Osteocyte (in vitro differentiated cells): ENCODE measurements around the gene GPBP1L1. TPM values are rescaled to one million over a fixed set of nuclear protein-coding genes. Genes with fewer than 3 reads are reported as not detected.

Experiments
- DNase-seq: peaks from one replicate; pipeline ENCODE4 v3.0.0; 2021; ENCODE audit warnings: mixed read lengths; ENCODE audit not compliant: unreplicated experiment; ENCODE audit errors: extremely low spot score
- H3K27ac Mint-ChIP-seq: one replicate; pipeline ENCODE4 v1.8.0; 2021; ENCODE audit warnings: mild to moderate bottlenecking, mixed read lengths; ENCODE audit not compliant: unreplicated experiment
- H3K27me3 Mint-ChIP-seq: one replicate; pipeline ENCODE4 v1.8.0; 2021; ENCODE audit warnings: mixed read lengths; ENCODE audit not compliant: unreplicated experiment
- H3K36me3 Mint-ChIP-seq: one replicate; pipeline ENCODE4 v1.8.0; 2021; ENCODE audit warnings: mixed read lengths; ENCODE audit not compliant: unreplicated experiment
- H3K4me1 Mint-ChIP-seq: one replicate; pipeline ENCODE4 v1.8.0; 2021; ENCODE audit warnings: mixed read lengths; ENCODE audit not compliant: unreplicated experiment
- H3K4me3 Mint-ChIP-seq: one replicate; pipeline ENCODE4 v1.8.0; 2021; ENCODE audit warnings: mild to moderate bottlenecking, moderate library complexity, mixed read lengths; ENCODE audit not compliant: unreplicated experiment
- H3K9me3 Mint-ChIP-seq: one replicate; pipeline ENCODE4 v1.8.0; 2021; ENCODE audit warnings: mixed read lengths; ENCODE audit not compliant: unreplicated experiment
- total RNA-seq: library from RNA; stranded (reverse); gene quantifications from 2 replicates; pipeline ENCODE4 v1.2.1, GENCODE V29; 2021
- TF ChIP-seq, protein P1 (sequence below): fragments of 200-600 bp; sonication (generic); IDR thresholded peaks from 2 replicates; pipeline ENCODE4 v1.5.0; 2021; ENCODE audit warnings: antibody characterized with exemption, mild to moderate bottlenecking, moderate library complexity

Gene GPBP1L1
- total RNA-seq, 1 donor from 2014 or later = 87.2 TPM

DNA sequence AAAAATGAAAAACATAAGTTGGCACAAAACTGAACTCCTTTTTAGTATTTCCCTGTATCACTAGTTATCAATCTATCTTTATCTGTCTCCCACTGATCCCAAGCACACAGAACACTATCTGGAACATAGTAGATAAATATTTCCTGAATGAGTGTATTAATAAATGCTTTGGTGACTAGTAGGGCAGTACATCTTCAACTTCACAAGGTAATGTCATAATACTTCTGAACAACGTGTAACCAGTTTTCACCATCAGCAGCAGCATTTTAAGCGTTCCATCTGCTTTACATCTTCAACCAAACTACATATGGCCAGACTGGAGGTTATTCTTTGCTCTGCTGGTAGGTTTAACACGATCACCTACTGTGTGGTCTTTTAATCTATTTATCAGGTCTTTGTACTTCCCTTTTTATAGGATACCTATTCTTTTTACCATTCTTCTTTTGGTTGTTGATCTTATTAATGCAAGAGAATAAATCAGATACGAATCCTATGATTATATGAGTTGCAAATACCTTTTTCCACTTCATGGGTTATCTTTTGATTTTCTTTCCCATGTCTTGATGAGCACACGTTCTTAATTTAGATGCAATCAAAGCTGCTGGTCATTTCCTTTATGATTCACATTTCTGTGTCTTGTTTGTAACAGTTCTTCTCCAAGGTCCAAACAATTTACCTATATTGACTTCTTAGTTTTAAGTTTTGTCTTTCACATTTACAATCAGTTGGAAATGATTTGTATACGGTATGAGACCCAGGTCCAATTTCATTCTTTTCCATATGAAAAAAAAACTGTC lies 16.3 kb downstream of the GPBP1L1 start:
- no peak overlapping the region for H3K4me3 Mint-ChIP-seq
- H3K36me3 Mint-ChIP-seq = peaks cover 9% of the 10 kb centered on the region
- H3K27ac Mint-ChIP-seq = peak overlapping the region; percentile 54
- H3K27me3 Mint-ChIP-seq = no peaks in the 10 kb centered on the region
- TF ChIP-seq, protein P1, sequence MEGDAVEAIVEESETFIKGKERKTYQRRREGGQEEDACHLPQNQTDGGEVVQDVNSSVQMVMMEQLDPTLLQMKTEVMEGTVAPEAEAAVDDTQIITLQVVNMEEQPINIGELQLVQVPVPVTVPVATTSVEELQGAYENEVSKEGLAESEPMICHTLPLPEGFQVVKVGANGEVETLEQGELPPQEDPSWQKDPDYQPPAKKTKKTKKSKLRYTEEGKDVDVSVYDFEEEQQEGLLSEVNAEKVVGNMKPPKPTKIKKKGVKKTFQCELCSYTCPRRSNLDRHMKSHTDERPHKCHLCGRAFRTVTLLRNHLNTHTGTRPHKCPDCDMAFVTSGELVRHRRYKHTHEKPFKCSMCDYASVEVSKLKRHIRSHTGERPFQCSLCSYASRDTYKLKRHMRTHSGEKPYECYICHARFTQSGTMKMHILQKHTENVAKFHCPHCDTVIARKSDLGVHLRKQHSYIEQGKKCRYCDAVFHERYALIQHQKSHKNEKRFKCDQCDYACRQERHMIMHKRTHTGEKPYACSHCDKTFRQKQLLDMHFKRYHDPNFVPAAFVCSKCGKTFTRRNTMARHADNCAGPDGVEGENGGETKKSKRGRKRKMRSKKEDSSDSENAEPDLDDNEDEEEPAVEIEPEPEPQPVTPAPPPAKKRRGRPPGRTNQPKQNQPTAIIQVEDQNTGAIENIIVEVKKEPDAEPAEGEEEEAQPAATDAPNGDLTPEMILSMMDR = no peak
- H3K9me3 Mint-ChIP-seq = no peaks in the 10 kb centered on the region
- H3K4me1 Mint-ChIP-seq = peaks cover 42% of the 10 kb centered on the region
- no peak for DNase-seq

DNA sequence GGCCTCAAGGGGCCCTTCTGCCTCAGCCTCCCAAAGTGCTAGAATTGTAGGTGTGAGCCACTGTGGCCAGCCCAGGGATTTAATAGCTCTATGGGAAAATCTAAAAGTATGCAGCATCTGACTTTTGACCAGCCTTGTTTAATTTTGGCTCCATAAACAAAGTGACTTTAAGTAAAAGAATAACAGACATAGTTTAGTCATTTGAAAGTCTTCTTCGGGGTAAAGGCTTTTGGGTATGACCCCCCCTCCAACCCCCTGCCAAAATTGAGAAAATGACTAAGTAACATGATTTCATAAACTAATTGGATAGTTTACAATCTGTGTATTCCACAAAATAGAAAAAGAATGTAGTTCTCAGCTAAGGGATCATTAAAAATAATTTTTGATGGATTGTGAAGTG lies 17.0 kb downstream of the GPBP1L1 start:
- Mint-ChIP-seq H3K27ac (peak overlapping the region; percentile 54), H3K27me3 (no peaks in the 10 kb centered on the region), H3K4me1 (peaks cover 40% of the 10 kb centered on the region)

DNA sequence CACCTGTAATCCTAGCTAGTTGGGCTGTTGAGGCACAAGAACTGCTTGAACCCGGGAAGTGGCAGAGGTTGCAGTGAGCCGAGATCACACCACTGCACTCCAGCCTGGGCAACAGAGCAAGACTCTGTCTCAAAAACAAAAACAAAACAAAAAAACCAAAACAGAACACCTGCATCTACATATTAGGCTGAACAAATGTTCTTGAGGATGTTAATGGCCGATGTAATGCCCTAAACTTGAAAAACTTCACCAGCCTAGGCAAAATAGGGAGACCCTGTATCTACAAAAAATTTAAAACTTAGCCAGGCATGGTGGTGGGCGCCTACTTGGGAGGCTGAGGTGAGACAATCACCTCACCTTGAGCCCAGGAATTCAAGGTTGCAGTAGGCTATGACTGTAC lies 17.8 kb downstream of the GPBP1L1 start:
- H3K4me3 Mint-ChIP-seq = no peak overlapping the region
- no peaks in the 10 kb centered on the region for H3K9me3 Mint-ChIP-seq
- no peaks in the 10 kb centered on the region for H3K27me3 Mint-ChIP-seq
- H3K4me1 Mint-ChIP-seq = peaks cover 35% of the 10 kb centered on the region
- H3K27ac Mint-ChIP-seq = no peak overlapping the region
- peaks cover 9% of the 10 kb centered on the region for H3K36me3 Mint-ChIP-seq
- TF ChIP-seq, protein P1 = no peak
- no peak for DNase-seq

More for the DNA sequence above, 17.0 kb downstream of the GPBP1L1 start:
- H3K36me3 Mint-ChIP-seq = peaks cover 9% of the 10 kb centered on the region
- TF ChIP-seq, protein P1 = no peak
- no peak overlapping the region for H3K4me3 Mint-ChIP-seq
- H3K9me3 Mint-ChIP-seq = no peaks in the 10 kb centered on the region
- no peak for DNase-seq

DNA sequence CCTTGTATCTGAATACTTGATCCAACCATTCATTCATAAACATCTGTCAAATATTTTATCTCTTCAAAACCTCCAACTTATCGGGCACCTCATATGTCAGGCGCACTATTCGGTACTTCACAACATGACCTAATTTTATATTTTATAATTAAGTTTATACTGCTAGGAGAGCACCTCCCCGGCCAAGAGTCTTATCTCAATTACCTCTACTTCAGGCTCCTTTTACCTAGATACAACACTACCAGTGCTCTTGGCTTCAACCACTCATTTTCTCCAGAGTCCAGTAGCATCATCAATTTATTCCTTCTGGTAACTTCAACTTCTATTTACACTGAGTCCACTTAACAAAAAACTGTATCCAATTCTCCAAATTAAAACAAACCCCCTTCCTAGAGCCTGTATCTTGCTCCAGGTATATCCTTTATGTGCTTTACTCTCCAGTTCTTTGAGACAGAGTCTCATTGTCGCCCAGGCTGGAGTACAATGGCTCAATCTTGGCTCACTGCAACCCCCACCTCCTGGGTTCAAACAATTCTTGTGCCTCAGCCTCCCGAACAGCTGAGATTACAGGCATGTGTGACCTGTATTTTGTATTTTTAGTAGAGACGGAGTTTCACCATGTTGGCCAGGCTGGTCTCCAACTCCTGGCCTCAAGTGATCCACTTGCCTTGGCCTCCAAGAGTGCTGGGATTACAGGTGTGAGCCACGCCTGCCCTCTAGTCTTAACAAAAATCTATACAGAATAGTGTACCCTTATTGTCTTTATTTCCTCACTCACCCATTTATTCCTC lies 18.8 kb downstream of the GPBP1L1 start:
- TF ChIP-seq, protein P1 = no peak
- DNase-seq = no peak
- Mint-ChIP-seq H3K36me3 (peaks cover 6% of the 10 kb centered on the region), H3K4me3 (no peak overlapping the region), H3K4me1 (peaks cover 32% of the 10 kb centered on the region), H3K27ac (no peak overlapping the region), H3K9me3 (no peaks in the 10 kb centered on the region), H3K27me3 (no peaks in the 10 kb centered on the region)

DNA sequence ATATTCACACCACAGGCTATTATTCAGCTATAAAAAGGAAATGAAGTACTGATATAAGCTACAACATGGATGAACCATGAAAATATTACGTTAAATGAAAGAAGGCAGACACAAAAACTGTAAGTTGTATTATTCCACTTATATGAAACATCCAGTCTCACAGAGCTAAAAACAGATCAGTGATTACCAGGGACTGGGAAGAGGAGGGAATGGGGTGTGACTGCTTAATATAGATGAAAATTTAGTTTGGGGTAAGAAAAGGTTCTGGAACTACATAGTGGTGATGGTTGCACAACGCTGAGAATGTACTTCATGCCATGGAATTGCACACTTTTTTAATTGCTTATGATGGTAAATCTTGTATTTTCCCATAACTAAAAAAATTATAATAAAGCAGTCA lies 19.5 kb downstream of the GPBP1L1 start:
- Mint-ChIP-seq H3K4me3 (no peak overlapping the region), H3K27me3 (no peaks in the 10 kb centered on the region), H3K27ac (no peak overlapping the region), H3K4me1 (peaks cover 30% of the 10 kb centered on the region), H3K36me3 (peaks cover 6% of the 10 kb centered on the region), H3K9me3 (no peaks in the 10 kb centered on the region)
- DNase-seq = no peak
- TF ChIP-seq, protein P1 = no peak
